HUES48 (cell line): ENCODE results near the gene PLXNA1.

ENCODE experiments used
- H3K27ac ChIP-seq: one replicate; pipeline ENCODE4 v1.7.0; 2013; ENCODE audit warnings: low read depth, low read length, inconsistent platforms
- H3K27me3 ChIP-seq: 2 replicates; pipeline ENCODE4 v1.6.1; 2013; ENCODE audit warnings: mild to moderate bottlenecking, low read length; ENCODE audit not compliant: control insufficient read depth, insufficient read depth
- H3K36me3 ChIP-seq: 2 replicates; pipeline ENCODE4 v1.6.1; 2013; ENCODE audit warnings: low read length; ENCODE audit not compliant: control insufficient read depth, insufficient read depth
- H3K4me1 ChIP-seq: 2 replicates; pipeline ENCODE4 v1.6.1; 2013; ENCODE audit warnings: mild to moderate bottlenecking, low read length; ENCODE audit not compliant: control insufficient read depth, insufficient read depth
- H3K4me3 ChIP-seq: 2 replicates; pipeline ENCODE4 v1.5.1; 2013; ENCODE audit warnings: mild to moderate bottlenecking, low read depth, low read length
- H3K9ac ChIP-seq: 2 replicates; pipeline ENCODE4 v1.6.1; 2013; ENCODE audit warnings: mild to moderate bottlenecking, low read depth, low read length, moderate library complexity
- H3K9me3 ChIP-seq: 2 replicates; pipeline ENCODE4 v1.6.1; 2013; ENCODE audit warnings: low read length; ENCODE audit not compliant: control insufficient read depth, insufficient read depth

PLXNA1 gene

DNA sequence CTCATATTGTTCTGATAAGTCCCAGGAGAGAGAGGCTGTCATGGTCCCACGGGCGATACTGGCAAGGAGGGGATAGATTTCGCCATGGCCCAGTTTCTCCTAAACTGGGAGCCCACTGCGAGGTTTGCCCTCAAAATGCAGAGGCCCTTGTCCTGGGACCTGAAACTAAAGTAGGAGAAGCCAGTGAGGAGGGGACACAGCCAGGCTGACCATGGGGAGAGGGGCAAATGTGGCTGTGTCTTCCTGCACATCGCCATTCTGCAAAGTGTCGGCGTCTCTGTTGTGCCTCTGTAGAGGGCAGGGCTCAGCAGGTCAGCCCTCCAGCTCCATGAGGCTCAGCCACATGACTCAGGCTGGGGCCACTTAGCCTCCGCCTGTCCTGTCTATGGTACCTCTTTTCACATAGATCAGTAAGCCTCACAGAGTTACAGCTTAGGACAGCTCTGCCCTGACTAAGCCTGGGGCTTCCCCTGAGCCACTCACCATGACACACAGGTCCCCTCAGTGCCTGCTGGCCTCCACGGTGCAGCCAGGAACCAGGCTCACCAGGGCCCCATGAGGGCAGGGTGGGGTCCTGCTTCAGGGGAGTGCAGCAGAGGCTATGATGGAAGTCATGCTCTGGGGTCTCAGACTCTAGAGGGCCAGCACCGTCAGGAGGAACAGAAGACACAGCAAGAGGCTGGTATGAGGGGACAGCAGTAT, 28.6 kb upstream of the PLXNA1 start:
- Histone ChIP-seq H3K27me3 (no peaks in the 10 kb centered on the region), H3K9me3 (no peaks in the 10 kb centered on the region), H3K27ac (no peak overlapping the region), H3K36me3 (no peaks in the 10 kb centered on the region), H3K4me3 (no peak overlapping the region), H3K9ac (no peak overlapping the region), H3K4me1 (no peaks in the 10 kb centered on the region)

DNA sequence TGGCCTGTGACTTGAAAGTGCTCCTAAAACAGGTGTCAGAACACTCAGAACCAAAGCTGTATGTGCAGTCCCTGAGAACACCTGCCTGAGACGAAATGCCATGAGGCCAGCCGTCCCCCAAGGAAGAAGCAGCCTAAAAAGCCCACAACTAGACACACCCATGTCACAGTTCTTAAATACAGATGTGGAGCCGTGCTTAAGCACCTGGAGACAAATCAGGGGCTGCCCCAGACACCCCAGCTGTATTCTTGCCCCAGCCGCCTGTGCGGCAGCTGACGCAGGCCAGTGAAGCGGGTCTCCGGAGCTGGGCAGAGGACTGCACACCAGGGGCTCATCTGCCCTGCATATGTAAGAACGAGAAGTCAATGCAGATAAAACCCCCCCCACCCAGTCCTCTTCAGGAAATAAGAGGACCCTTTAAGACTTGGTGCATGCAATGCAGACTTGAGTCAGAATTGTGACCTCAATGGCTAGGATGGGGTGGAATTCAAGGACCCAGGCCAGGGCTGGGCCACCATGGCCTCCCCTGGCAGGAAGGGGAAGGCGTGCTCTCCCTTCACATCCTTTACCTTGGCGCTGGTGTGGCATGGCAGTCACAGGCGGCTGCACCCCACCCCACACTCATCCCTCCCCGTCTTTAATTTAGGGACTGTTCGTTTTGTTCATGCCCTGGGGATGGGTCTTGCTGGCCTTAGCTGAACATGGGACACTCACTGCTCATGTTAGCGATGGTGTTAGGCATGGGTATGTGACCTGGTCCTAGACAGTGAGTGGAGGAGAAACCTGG, 27.7 kb upstream of the PLXNA1 start:
- no peaks in the 10 kb centered on the region for H3K27me3 ChIP-seq
- H3K9ac ChIP-seq = no peak overlapping the region
- no peak overlapping the region for H3K27ac ChIP-seq
- peaks cover 7% of the 10 kb centered on the region; the same call in 1 of the 2 replicates for H3K4me1 ChIP-seq
- no peak overlapping the region for H3K4me3 ChIP-seq
- no peaks in the 10 kb centered on the region for H3K36me3 ChIP-seq
- H3K9me3 ChIP-seq = no peaks in the 10 kb centered on the region

DNA sequence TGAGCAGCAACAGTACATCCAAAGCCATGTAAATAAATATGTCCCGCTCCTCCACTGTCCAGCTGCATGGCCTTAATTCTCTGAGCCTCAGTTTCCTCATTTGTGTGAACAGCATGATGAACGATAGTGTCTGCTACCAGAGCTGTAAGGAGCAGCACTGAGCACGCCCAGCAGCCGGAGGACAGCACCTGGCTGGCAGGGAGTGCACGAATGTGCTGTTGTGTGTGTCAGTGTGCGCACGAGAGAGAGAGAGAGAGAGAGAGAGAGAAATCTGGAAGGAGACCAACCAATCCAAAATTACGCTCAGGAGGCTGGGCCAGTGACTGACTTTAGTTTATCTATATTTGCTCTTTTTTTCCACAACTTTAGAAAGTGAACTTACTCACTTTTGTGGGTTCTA, 26.6 kb upstream of the PLXNA1 start:
- Histone ChIP-seq H3K27ac (no peak overlapping the region), H3K9me3 (no peaks in the 10 kb centered on the region), H3K36me3 (no peaks in the 10 kb centered on the region), H3K4me3 (no peak overlapping the region), H3K27me3 (no peaks in the 10 kb centered on the region), H3K9ac (no peak overlapping the region), H3K4me1 (peaks cover 8% of the 10 kb centered on the region; the same call in 1 of the 2 replicates)

DNA sequence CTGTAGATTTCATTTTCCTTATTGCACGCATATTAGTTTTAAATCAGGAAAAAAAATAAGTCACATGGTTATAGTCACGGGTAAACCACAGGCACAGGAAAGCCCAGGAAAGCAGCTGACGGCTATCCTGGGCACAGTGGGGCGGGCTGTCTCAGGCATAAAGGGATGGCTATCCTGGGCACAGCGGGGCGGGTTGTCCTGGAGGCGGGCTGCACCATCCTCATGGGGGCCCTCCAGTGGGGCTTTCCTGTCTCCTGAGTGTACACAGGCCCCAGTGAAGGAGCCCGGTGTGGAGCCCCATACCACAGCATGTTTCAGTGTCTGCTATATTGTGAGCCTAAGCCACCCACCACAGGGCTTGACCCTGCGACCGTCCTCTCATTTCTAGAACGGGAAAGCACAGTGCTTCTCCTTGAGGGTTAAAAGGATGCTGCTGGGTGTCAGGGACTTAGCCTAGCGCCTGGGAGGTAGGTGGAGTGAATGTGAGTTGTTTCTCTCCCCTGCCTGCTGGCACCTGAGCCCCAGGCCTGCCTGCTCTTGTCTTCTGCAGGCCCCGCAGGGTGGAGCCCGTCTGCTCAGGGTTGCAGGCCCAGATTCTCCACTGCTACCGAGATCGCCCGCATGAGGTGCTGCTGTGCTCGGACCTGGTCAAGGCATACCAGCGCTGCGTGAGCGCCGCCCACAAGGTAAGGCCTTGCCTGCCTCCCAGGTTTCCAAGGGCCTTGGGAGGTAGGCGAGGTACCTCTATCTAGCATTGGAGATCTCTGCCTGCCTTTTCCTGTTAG, 25.9 kb upstream of the PLXNA1 start:
- no peak overlapping the region for H3K27ac ChIP-seq
- H3K9me3 ChIP-seq = no peaks in the 10 kb centered on the region
- no peaks in the 10 kb centered on the region for H3K36me3 ChIP-seq
- no peaks in the 10 kb centered on the region for H3K27me3 ChIP-seq
- H3K9ac ChIP-seq = no peak overlapping the region
- peaks cover 8% of the 10 kb centered on the region; the same call in 1 of the 2 replicates for H3K4me1 ChIP-seq
- no peak overlapping the region for H3K4me3 ChIP-seq

DNA sequence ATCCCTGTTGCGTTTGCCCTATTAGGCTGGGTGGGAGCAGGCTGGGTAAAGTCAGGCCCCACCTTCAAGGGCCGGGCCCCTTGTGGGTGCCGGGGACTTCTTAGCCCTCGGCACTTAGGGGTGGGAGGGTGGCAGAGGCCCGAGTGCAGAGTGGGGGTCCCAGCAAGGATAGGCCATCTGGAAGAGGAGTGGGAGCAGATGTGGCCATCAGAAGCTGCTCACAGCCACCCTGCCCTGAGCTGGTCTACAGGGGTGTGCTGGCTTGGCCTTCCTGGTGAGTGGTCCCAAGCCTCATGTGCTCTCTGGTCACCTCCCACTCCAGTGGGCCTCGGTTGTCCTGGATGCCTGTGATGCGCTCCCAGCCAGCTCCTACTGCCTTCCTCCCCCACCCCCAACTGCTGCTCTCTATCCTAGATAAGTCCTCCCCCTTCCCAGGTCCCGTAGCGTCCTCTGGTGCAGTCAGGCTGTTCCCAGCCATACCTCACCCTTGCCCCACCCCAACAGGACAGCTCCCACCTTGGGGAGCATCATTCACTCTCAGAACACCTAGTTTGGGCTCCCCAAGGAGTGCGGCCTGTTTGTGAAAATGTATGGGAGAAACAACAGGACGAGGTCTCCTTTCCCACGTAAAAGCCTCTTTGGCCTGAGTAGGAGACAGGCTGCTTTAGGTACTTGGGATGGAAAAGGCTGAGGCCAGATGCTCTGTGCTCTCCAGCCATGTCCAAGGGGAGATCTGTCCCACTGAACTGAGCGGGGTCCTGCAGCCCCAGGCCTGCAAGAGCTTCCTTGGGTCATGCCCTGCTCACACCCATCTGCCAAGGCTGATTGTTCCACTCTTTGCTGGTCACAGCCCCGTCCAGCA, 24.9 kb upstream of the PLXNA1 start:
- H3K9me3 ChIP-seq = no peaks in the 10 kb centered on the region
- no peak overlapping the region for H3K9ac ChIP-seq
- no peaks in the 10 kb centered on the region for H3K36me3 ChIP-seq
- H3K27me3 ChIP-seq = no peaks in the 10 kb centered on the region
- no peak overlapping the region for H3K27ac ChIP-seq
- peaks cover 8% of the 10 kb centered on the region; the same call in 1 of the 2 replicates for H3K4me1 ChIP-seq
- H3K4me3 ChIP-seq = no peak overlapping the region

DNA sequence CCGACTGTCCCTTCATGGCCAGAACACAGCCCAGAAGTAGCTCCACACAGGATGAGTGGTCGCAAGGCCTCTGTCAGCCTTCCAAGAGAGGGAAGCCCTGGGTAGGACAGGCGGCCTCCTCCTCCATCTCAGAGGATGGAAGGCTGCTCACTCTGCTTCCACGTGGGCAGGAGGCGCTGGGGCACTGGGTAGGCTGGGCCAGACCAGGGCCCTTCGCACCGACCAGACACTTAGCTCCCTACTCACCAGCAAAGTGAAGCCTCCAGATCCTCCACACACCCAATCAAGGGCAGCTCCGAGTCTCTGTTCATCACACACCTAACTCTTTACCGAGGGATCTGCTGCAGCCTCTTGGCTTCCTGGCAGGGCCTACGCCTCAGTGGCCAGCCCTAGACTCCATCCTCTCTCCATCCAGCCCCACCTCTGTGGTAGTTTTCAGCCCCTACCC, 24.3 kb upstream of the PLXNA1 start:
- Histone ChIP-seq H3K4me3 (no peak overlapping the region), H3K9ac (no peak overlapping the region), H3K27me3 (no peaks in the 10 kb centered on the region), H3K9me3 (no peaks in the 10 kb centered on the region), H3K36me3 (no peaks in the 10 kb centered on the region), H3K27ac (no peak overlapping the region), H3K4me1 (peaks cover 8% of the 10 kb centered on the region; the same call in 1 of the 2 replicates)

DNA sequence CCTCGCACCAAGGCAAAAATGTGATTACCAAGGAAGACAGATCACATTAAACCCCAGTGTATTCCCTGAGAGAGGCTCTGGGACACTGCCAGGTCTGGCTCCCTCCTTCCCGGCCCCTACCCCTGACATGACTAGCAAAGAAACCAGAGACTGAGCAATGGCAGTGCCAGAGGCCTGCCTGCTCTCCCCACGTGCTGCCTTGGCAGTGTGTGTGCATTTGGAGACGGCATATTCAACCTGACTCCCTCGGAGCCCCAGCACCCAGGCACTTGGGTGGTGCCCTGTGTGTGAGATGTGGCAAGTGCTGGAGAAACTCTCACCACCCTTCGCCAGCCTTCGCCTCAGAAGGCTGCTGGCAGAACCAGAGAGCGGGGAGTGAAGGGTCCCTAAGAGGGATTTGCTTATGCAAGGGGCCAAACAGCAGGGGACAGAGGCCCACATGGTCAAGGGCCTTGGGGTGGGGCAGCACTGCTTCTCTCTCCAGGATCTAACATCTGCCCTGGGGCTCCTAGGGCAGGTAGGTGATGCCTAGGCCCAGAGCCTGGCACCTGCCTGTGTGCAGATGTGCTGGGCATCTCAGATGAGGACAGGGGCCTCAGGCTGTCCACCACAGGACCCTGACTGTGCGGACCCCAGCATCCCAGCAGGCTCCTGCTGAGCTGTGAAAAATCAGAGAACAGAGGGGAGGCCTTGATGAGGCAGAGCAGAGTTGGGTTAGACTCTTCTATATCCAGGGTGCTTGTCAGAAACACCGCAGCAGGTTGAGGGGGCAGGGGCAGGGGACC, 23.6 kb upstream of the PLXNA1 start:
- no peak overlapping the region for H3K4me3 ChIP-seq
- no peaks in the 10 kb centered on the region for H3K9me3 ChIP-seq
- H3K4me1 ChIP-seq = peaks cover 8% of the 10 kb centered on the region; the same call in 1 of the 2 replicates
- H3K36me3 ChIP-seq = no peaks in the 10 kb centered on the region
- H3K27ac ChIP-seq = no peak overlapping the region
- H3K27me3 ChIP-seq = no peaks in the 10 kb centered on the region
- H3K9ac ChIP-seq = no peak overlapping the region

DNA sequence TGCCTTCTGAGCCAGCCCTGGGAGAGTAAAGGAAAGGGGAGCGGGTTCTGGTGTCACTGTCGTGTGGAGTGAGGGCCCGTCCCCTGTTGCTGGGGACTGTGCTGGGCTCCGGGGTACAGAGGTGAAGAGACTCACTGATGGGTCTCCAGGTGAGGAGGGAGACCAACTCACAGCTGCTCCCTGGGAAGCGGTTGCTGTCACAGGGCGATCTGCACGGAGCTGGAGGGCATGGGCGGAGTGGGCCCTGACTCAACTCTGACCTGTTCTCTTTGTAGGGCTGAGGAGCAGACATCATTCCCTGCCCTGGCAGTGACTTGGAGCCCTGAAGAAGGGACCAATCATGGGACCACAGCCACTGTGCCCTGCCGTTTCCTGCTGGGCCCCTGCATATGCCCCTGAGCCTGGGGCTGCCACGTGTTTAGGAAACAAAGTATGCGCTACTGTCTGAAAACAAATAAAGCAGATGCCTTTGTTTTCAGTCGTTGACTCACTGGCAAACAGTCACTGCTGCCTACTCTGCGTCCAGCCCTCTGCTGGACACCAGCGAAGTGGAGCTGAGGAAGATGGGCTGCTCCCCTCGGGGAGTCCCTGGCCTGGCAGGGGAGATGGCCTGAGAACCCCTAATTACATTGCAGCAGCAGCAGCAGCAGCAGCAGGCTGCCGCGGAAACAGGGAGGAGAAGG, 22.9 kb upstream of the PLXNA1 start:
- Histone ChIP-seq H3K4me3 (no peak overlapping the region), H3K27ac (no peak overlapping the region), H3K9ac (no peak overlapping the region), H3K4me1 (peaks cover 8% of the 10 kb centered on the region; the same call in 1 of the 2 replicates), H3K27me3 (no peaks in the 10 kb centered on the region), H3K9me3 (no peaks in the 10 kb centered on the region), H3K36me3 (no peaks in the 10 kb centered on the region)

DNA sequence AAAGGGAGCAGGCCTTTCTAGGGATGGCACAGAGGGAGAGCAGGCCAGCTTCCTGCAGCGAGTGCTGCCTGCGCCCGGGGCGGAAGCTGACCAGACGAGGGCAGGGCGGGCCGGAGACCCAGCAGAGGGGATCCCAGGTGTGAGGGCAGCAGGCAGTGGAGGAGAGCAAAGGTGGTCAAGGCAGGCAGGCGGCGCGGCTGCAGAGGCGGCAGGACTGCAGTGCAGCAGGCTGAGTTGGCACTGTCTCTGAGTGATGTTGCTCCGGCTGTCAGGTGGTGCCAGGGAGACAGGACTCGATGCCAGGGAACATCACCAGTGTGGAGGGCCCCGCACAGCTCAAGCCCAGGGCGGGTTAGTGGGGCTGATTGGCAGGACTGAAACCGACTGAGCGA, 22.3 kb upstream of the PLXNA1 start:
- no peak overlapping the region for H3K4me3 ChIP-seq
- no peaks in the 10 kb centered on the region for H3K9me3 ChIP-seq
- peaks cover 8% of the 10 kb centered on the region; the same call in 1 of the 2 replicates for H3K4me1 ChIP-seq
- no peak overlapping the region for H3K27ac ChIP-seq
- no peak overlapping the region for H3K9ac ChIP-seq
- no peaks in the 10 kb centered on the region for H3K27me3 ChIP-seq
- no peaks in the 10 kb centered on the region for H3K36me3 ChIP-seq
